GM18861 (cell line): ENCODE results near the gene LRIT2.
A peak's percentile ranks its signal among the peaks of the same experiment; 100 is the strongest.
"Not testable (repeated sequence)": the region's sequence is repeated elsewhere in the genome, so short reads cannot be mapped to it uniquely, and the experiment has no call there.

Experiments used
- ATAC-seq: cut with Tn5 transposase; IDR thresholded peaks from one replicate; pipeline ENCODE4 v1.9.1; 2021; ENCODE audit not compliant: unreplicated experiment

LRIT2 gene

DNA sequence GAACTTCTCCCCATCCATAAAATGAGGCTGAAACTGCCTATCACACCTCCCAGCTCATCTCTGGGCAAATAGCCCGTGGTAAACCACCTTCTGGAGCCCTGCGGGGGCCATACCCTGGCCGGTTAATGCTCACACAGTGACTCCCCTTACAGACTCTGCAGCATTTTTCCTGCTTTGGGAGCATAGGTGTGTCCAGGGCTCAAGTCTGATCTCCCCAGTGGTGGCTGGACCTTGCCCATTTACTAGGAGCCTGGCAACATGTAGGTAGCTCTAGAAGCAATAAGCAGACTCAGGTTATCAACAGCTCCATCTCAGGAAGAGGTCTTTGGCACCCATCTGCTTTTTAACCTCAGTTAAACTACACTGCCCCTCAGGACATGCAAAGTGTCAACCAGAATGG is 36.5 kb downstream of the LRIT2 start:
- no peak for ATAC-seq

GRCh38 chr10:84185526-84186175 is 39.7 kb downstream of the LRIT2 start:
- no peak for ATAC-seq

DNA sequence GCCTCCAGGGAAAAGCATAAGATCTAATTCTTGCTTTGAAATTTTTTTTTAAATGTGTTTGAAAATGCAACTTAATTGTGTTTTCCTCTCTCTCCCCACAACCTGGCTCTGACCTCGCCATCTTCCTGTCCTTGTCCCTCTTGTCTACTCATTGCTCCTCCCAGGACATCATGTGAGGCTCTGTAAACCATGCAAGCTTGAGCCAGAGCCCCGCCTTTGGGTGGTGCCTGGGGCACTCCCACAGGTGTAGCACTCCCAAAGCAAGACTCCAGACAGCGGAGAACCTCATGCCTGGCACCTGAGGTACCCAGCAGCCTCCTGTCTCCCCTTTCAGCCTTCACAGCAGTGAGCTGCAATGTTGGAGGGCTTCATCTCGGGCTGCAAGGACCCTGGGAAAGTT is 40.8 kb downstream of the LRIT2 start:
- no peak for ATAC-seq

- no peak for ATAC-seq
Observed at GRCh38 chr10:84181631-84182030, 43.7 kb downstream of the LRIT2 start.

- ATAC-seq: not testable (repeated sequence)
Observed at GRCh38 chr10:84180386-84180785, 45.0 kb downstream of the LRIT2 start.

GRCh38 chr10:84179059-84179710 is 46.2 kb downstream of the LRIT2 start:
- peak; percentile 94 for ATAC-seq

GRCh38 chr10:84178160-84178609 is 47.2 kb downstream of the LRIT2 start:
- ATAC-seq: no peak

DNA sequence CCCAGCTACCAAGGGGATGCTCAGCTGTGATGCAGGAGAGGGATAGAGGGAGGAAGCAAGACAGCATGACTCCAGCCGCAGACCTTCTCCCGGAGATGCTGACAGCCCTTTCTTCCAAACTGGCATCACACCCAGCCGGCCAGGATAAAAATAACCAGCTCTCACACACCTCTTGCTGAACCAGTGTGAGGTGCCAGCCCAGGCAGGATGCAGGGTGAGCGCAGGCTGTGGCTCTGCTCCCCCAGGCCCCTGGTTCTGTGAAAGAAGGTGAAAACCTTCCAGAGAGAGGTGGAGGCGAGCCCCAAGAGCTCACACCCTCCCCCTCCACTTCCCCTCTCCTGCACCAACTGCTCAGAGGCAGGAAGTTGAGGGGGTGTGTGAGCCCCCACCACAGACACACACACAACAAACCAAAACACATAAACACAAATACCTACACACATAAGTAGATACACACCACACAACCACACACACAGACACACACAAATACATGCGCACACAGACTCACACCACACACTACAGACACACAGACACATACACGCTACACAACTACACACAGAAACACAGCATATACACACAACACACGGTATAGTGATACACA is 47.7 kb downstream of the LRIT2 start:
- ATAC-seq: peak; percentile 39

GRCh38 chr10:84176836-84177474 is 48.4 kb downstream of the LRIT2 start:
- no peak for ATAC-seq

DNA sequence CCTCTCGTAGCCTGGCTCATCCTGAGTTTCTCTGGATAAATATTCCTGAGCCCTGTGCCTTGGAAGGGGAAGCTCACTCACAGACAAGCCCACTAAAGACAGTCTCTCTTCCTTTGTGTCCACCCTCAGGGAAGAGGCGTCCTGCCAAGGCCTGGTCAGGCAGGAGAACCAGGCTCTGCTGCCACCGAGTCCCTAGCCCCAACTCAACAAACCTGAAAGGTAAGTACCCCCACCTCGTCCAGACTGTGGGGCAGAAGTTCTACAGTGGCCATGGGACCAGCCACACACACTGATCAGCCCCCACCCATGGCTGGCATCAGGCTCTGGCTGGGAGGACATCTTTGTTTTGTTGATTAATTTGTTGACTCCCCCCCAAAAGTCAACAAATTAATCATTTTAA is 49.0 kb downstream of the LRIT2 start:
- no peak for ATAC-seq

DNA sequence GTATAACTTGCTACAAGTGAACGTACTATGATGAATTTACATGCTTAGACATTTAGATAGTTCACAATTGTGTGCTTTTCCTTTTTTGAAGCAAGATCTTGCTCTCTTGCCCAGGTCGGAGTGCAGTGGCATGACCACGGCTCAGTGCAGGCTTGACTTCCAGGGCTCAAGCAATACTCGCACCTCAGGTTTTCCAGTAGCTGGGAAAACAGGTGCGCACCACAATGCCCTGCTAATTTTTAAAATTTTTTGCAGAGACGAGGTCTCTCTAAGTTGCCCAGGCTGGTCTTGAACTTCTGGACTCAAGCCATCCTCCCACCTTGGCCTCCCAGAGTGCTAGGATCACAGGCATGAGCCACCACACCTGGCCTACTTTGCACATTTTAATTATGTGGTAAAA is 49.9 kb downstream of the LRIT2 start:
- ATAC-seq: no peak

DNA sequence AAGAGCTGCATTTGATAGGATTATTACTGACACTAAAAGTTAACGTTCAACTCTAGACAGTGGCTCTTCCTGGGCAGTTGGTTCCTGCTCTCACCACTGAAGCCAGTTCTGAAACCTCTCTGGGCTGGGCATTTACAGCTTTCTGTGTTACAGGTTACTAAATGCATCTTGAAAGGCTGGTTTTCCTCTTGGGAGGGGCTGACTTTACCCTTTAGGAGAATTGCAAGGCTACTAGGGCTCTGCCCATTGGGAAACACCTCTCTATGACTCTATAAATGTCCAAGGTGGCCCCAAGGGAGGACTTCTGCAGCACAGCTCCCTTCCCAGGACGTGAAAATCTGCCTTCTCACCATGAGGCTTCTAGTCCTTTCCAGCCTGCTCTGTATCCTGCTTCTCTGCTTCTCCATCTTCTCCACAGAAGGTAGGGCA is 51.8 kb downstream of the LRIT2 start, which contains the start of gene GPR15LG:
Gene GPR15LG (plus strand): TSS at position 301 of the 429 bp plus-strand sequence. CDS start 51 bp downstream, at position 352.
- ATAC-seq: peak; percentile 40

GRCh38 chr10:84172467-84173356 is 52.6 kb downstream of the LRIT2 start:
- ATAC-seq: peak; percentile 34

DNA sequence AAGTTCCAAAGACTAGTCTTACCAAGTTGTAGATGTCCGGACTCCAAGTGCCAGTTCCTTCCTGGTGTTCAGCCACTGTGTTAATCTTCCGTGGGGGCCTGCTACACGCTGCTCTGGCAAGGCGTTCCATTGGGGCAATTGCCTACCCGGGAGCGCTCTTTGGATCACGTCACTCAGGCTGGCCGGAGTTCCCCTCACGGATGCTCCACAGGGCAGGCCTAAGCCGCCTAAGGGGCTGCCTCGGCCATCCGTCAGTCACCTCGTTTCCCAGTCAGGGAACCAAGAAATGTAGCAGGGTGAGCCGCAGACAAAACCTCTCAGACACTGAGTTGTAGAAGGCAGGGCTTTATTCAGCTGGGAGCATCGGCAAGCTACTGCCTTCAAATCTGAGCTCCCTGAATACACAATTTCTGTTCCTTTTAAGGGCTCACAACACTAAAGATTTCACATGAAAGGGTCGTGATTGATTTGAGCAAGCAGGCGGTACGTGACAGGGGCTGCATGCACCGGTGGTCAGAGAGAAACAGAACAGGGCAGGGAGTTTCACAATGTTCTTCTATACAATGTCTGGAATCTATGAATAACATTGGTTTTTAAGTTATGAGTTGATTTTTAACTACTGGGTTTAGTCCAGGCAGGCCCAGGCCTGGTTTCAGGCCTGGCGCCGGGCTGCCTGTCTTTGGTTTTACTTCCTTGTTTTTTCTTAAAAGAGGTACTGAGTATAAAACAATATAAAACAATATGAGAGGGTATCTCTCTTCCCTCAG is 53.5 kb downstream of the LRIT2 start:
- peak; percentile 26 for ATAC-seq

GRCh38 chr10:84171237-84171636 is 54.1 kb downstream of the LRIT2 start:
- ATAC-seq: not testable (repeated sequence)
